Progenitor cell of endocrine pancreas (in vitro differentiated cells): ENCODE measurements around the gene RNU1-4. TPM values are rescaled to one million over a fixed set of nuclear protein-coding genes. Genes with fewer than 3 reads are reported as not detected.
"Not testable (repeated sequence)": the region's sequence is repeated elsewhere in the genome, so short reads cannot be mapped to it uniquely, and the experiment has no call there.

Experiments
- DNase-seq: peaks from one replicate; pipeline ENCODE4 v3.0.0; 2021; ENCODE audit warnings: low spot score; ENCODE audit not compliant: unreplicated experiment
- H3K27ac Mint-ChIP-seq: 2 replicates; pipeline ENCODE4 v1.8.0; 2021; ENCODE audit warnings: mild to moderate bottlenecking, moderate library complexity, mixed read lengths
- H3K27me3 Mint-ChIP-seq: 2 replicates; pipeline ENCODE4 v1.8.0; 2021; ENCODE audit warnings: mixed read lengths
- H3K36me3 Mint-ChIP-seq: 2 replicates; pipeline ENCODE4 v1.8.0; 2022; ENCODE audit warnings: mixed read lengths; ENCODE audit not compliant: insufficient read depth
- H3K4me1 Mint-ChIP-seq: 2 replicates; pipeline ENCODE4 v1.8.0; 2021; ENCODE audit warnings: low read depth, mixed read lengths
- H3K4me3 Mint-ChIP-seq: 2 replicates; pipeline ENCODE4 v1.8.0; 2021; ENCODE audit warnings: low read depth, mild to moderate bottlenecking, moderate library complexity, mixed read lengths
- H3K9me3 Mint-ChIP-seq: 2 replicates; pipeline ENCODE4 v1.8.0; 2021; ENCODE audit warnings: low read depth, mixed read lengths
- total RNA-seq: library from RNA; stranded (reverse); gene quantifications from 2 replicates; pipeline ENCODE4 v1.2.1, GENCODE V29; 2021
- TF ChIP-seq, protein P1 (sequence below): fragments of 200-600 bp; sonication (generic); IDR thresholded peaks from one replicate; pipeline ENCODE4 v1.5.0; 2021; ENCODE audit warnings: antibody characterized with exemption, mild to moderate bottlenecking; ENCODE audit not compliant: unreplicated experiment

RNU1-4 gene
- total RNA-seq, 1 donor from 2014 or later: 3,957 TPM

DNA sequence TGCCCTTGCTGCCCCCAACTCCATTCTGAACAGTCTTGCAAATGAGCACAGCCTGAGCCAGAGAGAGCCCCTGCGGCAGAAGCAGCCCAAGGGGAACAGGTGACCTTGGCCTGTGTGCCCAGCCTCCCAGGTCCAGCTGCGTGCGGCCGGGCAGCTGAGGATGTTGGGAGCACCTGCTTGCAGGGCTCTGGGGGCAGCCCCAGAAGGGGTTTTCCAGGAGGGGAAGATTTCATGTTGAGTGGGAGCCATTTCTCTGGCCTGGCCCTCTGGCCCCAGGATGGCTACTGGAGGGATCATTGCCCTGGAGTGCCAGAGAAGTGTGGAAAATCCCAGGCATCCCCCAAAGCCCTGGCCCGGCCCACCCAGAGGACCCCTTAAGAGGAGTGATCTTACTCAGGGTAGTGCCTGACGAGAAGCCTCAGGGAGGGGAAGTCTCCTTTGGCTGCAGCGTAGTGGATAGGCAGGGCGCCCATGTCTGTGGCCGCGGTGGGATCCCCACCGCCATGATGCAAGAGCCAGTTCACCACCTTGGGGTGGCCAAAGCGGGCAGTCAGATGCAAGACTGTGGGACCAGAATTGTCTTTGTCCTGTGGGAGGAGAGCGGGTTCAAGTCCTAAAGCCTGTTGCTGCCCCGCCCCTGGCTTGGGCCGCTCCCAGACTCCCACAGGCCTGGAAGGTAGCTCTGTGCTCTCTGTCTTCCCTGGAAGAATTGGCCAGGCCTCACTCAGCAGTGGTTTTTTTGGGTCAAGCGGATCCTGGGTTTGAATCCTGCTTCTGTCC lies 20.6 kb upstream of the RNU1-4 start:
- H3K36me3 Mint-ChIP-seq: no peaks in the 10 kb centered on the region
- peaks cover 19% of the 10 kb centered on the region for H3K27me3 Mint-ChIP-seq

GRCh38 chr1:16720351-16721223 lies 19.7 kb upstream of the RNU1-4 start:
- no peaks in the 10 kb centered on the region for H3K36me3 Mint-ChIP-seq
- peaks cover 19% of the 10 kb centered on the region for H3K27me3 Mint-ChIP-seq
- TF ChIP-seq, protein P1, sequence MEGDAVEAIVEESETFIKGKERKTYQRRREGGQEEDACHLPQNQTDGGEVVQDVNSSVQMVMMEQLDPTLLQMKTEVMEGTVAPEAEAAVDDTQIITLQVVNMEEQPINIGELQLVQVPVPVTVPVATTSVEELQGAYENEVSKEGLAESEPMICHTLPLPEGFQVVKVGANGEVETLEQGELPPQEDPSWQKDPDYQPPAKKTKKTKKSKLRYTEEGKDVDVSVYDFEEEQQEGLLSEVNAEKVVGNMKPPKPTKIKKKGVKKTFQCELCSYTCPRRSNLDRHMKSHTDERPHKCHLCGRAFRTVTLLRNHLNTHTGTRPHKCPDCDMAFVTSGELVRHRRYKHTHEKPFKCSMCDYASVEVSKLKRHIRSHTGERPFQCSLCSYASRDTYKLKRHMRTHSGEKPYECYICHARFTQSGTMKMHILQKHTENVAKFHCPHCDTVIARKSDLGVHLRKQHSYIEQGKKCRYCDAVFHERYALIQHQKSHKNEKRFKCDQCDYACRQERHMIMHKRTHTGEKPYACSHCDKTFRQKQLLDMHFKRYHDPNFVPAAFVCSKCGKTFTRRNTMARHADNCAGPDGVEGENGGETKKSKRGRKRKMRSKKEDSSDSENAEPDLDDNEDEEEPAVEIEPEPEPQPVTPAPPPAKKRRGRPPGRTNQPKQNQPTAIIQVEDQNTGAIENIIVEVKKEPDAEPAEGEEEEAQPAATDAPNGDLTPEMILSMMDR: no peak
- H3K4me1 Mint-ChIP-seq: peaks cover 4% of the 10 kb centered on the region
- DNase-seq: no peak
- no peak overlapping the region for H3K27ac Mint-ChIP-seq
- H3K4me3 Mint-ChIP-seq: no peak overlapping the region
- H3K9me3 Mint-ChIP-seq: no peaks in the 10 kb centered on the region

More for the DNA sequence above, 20.6 kb upstream of the RNU1-4 start:
- TF ChIP-seq, protein P1: no peak
- Mint-ChIP-seq H3K9me3 (no peaks in the 10 kb centered on the region), H3K4me3 (no peak overlapping the region), H3K4me1 (peaks cover 4% of the 10 kb centered on the region), H3K27ac (no peak overlapping the region)
- no peak for DNase-seq

DNA sequence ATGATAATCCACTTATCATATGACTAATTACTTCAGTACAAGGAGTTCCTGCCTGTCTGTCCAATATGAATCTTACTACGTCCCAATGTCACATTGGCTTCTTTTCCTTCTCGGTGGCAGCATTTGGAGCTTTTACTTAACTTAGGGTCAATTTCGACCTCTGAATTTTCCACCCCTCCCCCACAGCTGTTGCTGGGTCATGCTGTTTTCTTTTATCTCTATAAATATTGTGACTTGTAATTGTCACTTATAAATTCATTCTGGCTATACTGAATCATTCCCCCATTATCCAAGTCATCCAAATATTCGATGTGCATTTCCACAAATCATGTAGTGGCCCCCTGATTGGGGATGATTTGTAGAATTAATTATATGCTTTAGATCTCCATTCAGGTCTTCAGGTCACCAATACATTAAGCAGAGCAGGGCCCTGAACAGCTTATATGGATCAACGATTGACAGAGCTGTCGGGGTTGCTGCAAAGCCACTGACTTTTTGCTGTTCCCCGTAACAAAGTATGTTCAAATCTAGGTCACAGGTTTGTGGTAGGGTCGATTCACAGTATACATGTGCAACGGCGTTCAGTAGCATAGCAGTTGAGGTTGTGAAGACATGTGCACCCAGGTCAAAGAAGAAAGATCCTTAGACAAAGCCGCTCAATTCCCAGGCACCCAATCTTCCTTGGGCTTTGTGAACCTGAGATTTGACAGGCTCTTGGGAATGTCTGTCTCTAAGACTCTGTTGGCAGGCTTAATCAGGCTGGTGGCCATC lies 18.3 kb upstream of the RNU1-4 start:
- Mint-ChIP-seq H3K4me1 (peaks cover 4% of the 10 kb centered on the region), H3K27me3 (peaks cover 17% of the 10 kb centered on the region), H3K4me3 (no peak overlapping the region), H3K27ac (no peak overlapping the region), H3K36me3 (no peaks in the 10 kb centered on the region), H3K9me3 (no peaks in the 10 kb centered on the region)
- no peak for DNase-seq
- TF ChIP-seq, protein P1: no peak

- Mint-ChIP-seq H3K36me3 (no peaks in the 10 kb centered on the region), H3K9me3 (no peaks in the 10 kb centered on the region), H3K27ac (no peak overlapping the region), H3K27me3 (peaks cover 12% of the 10 kb centered on the region), H3K4me3 (no peak overlapping the region), H3K4me1 (peaks cover 2% of the 10 kb centered on the region)
- TF ChIP-seq, protein P1: no peak
- no peak for DNase-seq
Measured at GRCh38 chr1:16724718-16725438, 15.4 kb upstream of the RNU1-4 start.

DNA sequence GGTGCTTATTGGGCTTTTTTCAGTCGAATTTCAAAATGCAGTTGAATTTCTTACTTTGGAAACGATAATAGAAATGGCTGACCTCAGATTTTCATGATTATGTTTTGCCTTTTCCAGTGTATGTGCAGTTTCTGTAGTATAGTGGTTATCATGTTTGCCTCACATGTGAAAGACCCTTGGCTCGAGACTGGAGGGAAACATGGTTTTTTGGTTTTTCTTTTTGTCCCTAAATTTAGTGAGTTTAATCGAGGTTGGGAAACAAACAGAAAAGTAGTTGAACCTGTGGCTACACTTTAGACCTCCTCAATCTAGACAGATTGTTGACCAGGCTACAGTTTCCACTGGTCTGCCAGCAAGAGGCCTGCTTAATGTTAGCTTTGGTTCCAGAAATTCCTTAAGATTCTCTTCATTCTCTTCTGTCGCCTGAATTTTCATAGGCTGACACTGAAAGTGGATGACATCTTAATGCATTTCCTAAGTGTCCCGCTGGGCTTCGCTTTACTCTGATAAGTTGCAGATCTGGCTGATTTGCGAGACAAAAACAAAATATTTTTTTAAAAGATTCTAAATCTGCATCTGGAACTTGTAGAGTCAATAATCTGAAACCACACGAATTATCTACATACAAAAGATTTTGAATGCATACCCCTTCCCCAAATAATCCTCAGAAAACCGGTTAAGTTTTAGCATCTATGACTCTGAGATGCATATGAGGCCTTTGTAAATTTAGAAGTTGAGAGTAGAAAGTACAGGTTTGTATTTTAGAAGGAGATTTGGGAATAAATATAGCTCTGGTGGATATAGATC lies 14.7 kb upstream of the RNU1-4 start:
- not testable (repeated sequence) for H3K9me3 Mint-ChIP-seq, H3K4me1 Mint-ChIP-seq, H3K27ac Mint-ChIP-seq, H3K4me3 Mint-ChIP-seq, H3K27me3 Mint-ChIP-seq, DNase-seq, H3K36me3 Mint-ChIP-seq
